Tibial nerve (tissue), 4 donors: Measurements from ENCODE around the gene NCS1.

Experiments
- EP300 ChIP-seq, 2 donors: sonication (generic); formaldehyde crosslinking; IDR thresholded peaks; one replicate each; pipeline ENCODE4 v1.6.1; 2017; ENCODE audit warnings: antibody characterized with exemption in 2 of 2, mild to moderate bottlenecking in 1 of 2
- POLR2A ChIP-seq, 2 donors: fragments of 450-650 bp; IDR thresholded peaks; one replicate each; pipeline ENCODE4 v1.6.1; 2017; ENCODE audit warnings: antibody characterized with exemption in 2 of 2, mild to moderate bottlenecking in 2 of 2, moderate library complexity in 2 of 2
- TF ChIP-seq, protein P1 (sequence below), 5 experiments: fragments of 200-600 bp in 3 of 5; fragments of 450-650 bp in 2 of 5; sonication (generic) in 3 of 5; IDR thresholded peaks; one replicate each; pipeline ENCODE4 v1.5.1; 2016 to 2019; ENCODE audit warnings: antibody characterized with exemption in 5 of 5, mild to moderate bottlenecking in 3 of 5, moderate library complexity in 2 of 5

DNA sequence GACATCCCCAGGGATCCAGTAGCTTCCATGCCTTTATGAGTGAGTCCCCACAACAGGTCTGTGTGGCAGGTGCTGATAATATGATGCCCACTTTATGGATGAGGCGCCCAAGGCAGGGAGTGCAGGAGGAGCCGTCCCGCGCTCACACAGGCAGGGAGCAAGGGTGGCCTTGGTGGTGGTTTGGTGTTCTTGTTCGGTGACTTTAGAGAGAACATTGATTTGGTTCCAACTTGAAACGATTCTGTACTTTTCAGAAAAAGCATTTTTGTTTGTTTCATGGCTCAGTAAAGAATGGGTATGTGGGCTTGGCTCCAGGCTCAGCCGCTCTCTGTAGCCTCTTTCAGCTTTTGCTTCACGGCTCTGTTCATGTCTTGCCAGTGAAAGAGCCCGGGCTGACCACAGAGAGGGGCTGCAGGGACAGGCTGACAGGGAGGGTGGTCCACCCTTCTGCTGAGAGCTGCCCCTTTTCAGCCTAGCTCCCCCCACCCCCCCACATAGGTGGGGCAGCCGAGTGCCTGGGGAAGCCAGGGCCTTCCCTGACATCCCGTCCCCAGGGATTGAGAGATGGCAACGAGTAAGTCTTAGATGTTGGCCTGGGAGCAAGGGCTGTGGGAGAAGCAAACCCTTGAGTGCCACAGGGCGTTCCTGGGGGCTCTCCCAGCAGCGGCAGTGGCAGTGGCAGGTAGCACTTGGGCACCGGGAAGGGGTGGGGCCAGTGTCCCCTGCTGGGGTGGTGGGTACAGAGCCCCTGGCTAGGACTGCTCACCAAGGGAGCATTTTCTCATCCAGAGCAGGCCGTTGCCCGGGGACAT, 28.0 kb downstream of the NCS1 start:
- TF ChIP-seq, protein P1, sequence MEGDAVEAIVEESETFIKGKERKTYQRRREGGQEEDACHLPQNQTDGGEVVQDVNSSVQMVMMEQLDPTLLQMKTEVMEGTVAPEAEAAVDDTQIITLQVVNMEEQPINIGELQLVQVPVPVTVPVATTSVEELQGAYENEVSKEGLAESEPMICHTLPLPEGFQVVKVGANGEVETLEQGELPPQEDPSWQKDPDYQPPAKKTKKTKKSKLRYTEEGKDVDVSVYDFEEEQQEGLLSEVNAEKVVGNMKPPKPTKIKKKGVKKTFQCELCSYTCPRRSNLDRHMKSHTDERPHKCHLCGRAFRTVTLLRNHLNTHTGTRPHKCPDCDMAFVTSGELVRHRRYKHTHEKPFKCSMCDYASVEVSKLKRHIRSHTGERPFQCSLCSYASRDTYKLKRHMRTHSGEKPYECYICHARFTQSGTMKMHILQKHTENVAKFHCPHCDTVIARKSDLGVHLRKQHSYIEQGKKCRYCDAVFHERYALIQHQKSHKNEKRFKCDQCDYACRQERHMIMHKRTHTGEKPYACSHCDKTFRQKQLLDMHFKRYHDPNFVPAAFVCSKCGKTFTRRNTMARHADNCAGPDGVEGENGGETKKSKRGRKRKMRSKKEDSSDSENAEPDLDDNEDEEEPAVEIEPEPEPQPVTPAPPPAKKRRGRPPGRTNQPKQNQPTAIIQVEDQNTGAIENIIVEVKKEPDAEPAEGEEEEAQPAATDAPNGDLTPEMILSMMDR (IDR thresholded peaks at IDR 0.05): no peak
- TF ChIP-seq POLR2A (IDR thresholded peaks at IDR 0.05) (no peak), EP300 (IDR thresholded peaks at IDR 0.05) (no peak)
